GM12875 (cell line): Measurements from ENCODE around the gene DHRS13.

Experiments
- H3K4me3 ChIP-seq: one replicate; pipeline ENCODE4 v1.5.1; 2011; ENCODE audit warnings: low read depth, low read length, control low read depth
- TF ChIP-seq, protein P1 (sequence below): IDR thresholded peaks from 2 replicates; pipeline ENCODE4 v1.5.1; 2011; ENCODE audit warnings: low read depth, mild to moderate bottlenecking, control low read depth, inconsistent platforms, low read length, moderate library complexity, borderline replicate concordance; ENCODE audit not compliant: insufficient read depth

Gene DHRS13

DNA sequence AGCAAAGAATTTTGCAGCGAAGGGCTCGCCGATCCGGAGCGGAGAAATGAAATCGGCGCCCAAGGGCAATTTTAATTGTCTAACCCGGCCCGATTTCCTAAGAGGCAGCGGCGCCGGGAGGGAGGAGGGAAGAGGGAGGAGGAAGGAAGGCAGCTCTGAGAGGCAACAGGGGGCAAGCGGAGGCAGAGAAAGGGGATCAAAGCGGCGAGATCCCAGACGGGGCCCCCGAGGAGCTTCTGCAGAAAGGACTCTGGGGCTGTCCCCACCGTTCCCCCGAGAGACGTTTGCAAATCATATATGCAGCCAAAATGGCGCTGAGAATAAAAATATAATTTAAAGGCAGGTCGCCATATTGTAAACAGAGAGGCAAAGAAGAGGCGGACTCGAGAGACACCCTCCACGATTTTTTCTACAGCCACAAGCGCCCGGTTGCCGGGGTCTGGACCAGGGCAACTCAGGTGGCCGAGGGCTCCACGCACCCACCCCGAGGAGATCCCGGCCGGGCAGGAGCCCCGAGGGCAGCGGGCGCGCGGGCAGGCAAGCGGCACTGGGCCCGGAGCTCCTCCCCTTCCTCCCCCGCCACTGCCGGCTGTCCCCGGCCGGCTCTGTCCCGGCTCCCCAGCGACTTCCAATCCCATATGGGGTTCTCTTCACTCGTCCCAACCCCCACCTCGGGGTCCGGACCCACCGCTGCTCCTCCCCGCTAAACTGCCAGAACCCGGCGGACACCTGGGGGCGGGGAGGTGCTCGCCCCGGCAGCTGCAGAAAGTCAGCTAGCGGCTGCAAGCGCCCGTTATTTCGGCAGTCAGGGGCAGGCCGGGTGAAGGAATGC lies 46.5 kb upstream of the DHRS13 start:
- peak overlapping the region; percentile 84 for H3K4me3 ChIP-seq
- TF ChIP-seq, protein P1, sequence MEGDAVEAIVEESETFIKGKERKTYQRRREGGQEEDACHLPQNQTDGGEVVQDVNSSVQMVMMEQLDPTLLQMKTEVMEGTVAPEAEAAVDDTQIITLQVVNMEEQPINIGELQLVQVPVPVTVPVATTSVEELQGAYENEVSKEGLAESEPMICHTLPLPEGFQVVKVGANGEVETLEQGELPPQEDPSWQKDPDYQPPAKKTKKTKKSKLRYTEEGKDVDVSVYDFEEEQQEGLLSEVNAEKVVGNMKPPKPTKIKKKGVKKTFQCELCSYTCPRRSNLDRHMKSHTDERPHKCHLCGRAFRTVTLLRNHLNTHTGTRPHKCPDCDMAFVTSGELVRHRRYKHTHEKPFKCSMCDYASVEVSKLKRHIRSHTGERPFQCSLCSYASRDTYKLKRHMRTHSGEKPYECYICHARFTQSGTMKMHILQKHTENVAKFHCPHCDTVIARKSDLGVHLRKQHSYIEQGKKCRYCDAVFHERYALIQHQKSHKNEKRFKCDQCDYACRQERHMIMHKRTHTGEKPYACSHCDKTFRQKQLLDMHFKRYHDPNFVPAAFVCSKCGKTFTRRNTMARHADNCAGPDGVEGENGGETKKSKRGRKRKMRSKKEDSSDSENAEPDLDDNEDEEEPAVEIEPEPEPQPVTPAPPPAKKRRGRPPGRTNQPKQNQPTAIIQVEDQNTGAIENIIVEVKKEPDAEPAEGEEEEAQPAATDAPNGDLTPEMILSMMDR: no peak

DNA sequence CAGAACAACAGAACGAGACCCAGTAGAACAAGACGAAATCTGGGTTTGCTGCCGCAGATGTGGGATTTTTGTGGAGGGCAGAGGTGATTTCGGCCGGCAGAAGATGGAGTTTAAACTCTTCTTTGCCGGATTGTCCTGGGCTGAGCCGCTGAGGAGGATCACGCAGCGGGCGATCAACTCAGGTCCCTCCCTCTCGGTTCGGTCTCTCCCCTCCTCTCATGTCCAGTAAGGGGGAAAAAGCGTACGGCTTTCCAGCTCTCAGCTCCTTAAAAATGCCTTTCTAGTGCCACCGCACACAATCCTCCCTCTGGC lies 46.0 kb upstream of the DHRS13 start:
- TF ChIP-seq, protein P1: no peak
- peak overlapping the region; percentile 84 for H3K4me3 ChIP-seq

DNA sequence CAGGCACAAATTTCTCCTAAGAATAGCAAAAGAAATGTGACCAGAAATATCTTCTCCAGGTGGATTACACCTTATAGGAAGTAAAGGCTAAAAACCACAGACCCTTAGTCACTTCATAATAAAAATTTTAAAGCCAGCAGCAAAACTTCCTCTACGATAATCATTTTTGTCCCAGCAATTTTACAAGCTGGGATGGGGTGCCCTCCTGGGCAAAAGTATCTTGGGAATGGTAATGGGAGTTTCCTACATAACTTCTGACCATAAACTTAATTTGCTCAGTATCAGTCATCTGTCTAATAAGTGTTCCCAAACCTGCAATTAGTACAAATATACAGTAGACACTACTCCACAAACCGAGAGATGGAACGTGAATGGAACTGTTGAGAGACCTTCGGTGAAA lies 45.5 kb upstream of the DHRS13 start:
- peak overlapping the region; percentile 84 for H3K4me3 ChIP-seq
- TF ChIP-seq, protein P1: no peak

DNA sequence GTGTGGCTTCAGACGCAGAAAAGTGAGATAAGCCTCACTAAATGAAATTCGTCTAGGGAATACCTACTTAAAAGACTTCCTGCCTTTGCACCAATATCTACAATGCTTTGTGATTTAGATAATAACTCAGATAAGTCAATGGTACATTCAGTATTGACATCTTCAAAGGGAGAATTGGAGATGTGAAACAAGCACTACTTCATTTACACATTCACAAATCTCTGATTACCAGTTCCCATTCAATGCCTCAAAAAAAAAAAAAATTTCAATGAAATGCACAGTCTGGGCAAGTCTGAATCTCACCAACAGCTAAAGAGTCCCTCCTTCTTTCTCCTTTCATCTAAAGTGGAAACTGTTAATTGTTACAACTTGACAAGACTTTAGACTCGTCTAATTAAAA lies 44.8 kb upstream of the DHRS13 start:
- no peak overlapping the region for H3K4me3 ChIP-seq
- TF ChIP-seq, protein P1: no peak

DNA sequence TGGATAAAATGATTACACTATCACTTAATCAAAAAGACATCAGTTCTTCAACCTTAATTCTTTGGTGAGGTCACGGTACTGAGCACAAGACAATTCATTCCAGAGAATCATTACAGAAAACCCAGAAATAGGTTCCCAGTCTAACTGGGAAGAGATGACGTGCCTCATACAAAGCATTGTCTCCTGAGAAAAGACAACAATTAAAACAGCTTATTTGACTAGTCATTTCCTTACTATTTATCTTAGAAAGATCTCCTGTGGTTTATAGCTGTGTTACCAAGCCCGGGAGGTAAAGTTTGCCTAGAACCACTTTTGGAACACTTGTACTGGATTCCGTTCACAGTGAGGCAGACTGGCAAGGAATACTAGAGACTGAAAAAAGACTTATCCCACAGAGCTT lies 43.4 kb upstream of the DHRS13 start:
- TF ChIP-seq, protein P1: no peak
- no peak overlapping the region for H3K4me3 ChIP-seq

DNA sequence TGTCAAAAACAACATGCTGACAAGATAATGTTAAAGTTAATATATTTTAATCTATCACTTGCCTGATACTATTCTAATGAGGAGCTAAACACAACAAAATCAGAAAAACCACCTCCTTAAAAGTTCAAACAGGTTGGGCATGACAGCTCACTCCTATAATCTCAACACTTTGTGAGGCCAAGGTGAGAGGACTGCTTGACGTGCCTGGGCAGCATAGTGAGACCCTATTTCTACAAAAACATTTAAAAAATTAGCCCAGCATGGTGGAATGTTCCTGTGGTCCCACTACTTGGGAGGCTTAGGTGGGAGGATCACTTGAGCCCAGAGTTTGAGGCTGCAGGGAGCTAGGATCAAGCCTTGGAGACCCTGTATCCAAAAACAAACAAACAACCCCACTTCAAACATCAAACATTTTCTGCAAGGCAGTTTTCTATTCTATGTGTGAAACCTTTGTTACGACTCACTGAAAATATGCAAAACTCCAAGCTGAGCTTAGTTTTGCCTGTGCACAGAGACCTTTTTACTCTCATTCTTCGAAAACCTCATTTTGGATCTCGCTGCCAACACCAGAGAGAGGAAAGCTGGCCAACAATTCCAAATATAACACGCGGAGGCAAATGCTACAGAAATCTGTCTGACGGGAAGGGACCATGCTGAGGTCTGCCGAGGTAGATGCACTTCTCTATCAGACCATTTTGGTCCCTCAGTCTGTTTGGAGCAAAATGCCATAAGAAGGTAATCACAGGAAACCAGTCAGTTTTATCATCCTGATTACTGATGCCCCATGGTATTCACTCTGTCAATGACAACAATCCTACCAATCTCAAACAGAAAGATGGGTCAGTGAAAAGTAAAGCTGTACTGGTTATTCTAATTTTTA lies 42.2 kb upstream of the DHRS13 start:
- H3K4me3 ChIP-seq: no peak overlapping the region
- TF ChIP-seq, protein P1: no peak
